ENCODE data around the gene S100PBP. TPM values are rescaled to one million over a fixed set of nuclear protein-coding genes. Genes with fewer than 3 reads are reported as not detected.
"Not testable (repeated sequence)": the region's sequence is repeated elsewhere in the genome, so short reads cannot be mapped to it uniquely, and the experiment has no call there.

Gene S100PBP
- total and polyA plus RNA-seq, 10 of the 15 experiments (the other 5 are each of a cell fraction or from before 2014, with no cell fraction given), result 17.0 to 98.3 (median 40.6) TPM

GRCh38 chr1:32801096-32801715 lies 16.2 kb upstream of the S100PBP start:
- no peak overlapping the region for H3K4me3 ChIP-seq
- H3K4me1 ChIP-seq (ENCODE audit: control insufficient read depth, insufficient read depth, low read length), result peaks cover 9% of the 10 kb centered on the region; the same call in 1 of the 2 replicates
- DNase-seq (ENCODE audit: low read depth, low spot score), result no peak
- FAIRE-seq, result no peak
- no peak overlapping the region for H2AFZ ChIP-seq (ENCODE audit: control insufficient read depth, low read depth, low read length)
- peak; percentile 64 for TF ChIP-seq RUNX3 (IDR thresholded peaks at IDR 0.05; ENCODE audit: low read length)
- TF ChIP-seq BMI1 (IDR thresholded peaks at IDR 0.05; ENCODE audit: borderline replicate concordance), result no peak
- no peaks in the 10 kb centered on the region; the same call in 2 of the 3 replicates for H3K9me3 ChIP-seq (replicated peaks; ENCODE audit: control insufficient read depth, insufficient read depth, low read length)
- intact Hi-C loops (cut with micrococcal nuclease; ENCODE audit: unreplicated experiment), result no loop called here
- no peaks in the 10 kb centered on the region for H4K20me1 ChIP-seq (ENCODE audit: control insufficient read depth, insufficient read depth)
- ChIA-PET SMC1A (ENCODE audit: uncharacterized antibody, unreplicated experiment) (no interaction called here), CTCF (no interaction called here), RAD21 (ENCODE audit: unreplicated experiment) (no interaction called here), POLR2A (no interaction called here)
- H3K27ac ChIP-seq (ENCODE audit: control insufficient read depth, insufficient read depth), result no peak overlapping the region
- H3K27me3 ChIP-seq (replicated peaks in 1 of 2; ENCODE audit: control insufficient read depth in 2 of 2, insufficient read depth in 2 of 2, low read length in 1 of 2), result no peaks in the 10 kb centered on the region
- peaks cover 5 to 21% of the 10 kb centered on the region in 2 experiments for H3K36me3 ChIP-seq (ENCODE audit: control insufficient read depth in 2 of 2, insufficient read depth in 2 of 2, low read length in 1 of 2)
- ATAC-seq, result no peak
- BruUV-seq (replicated peaks), result no TSS peak
- in situ Hi-C loops (cut with MboI), result no loop called here
- no peaks in the 10 kb centered on the region for H3K79me2 ChIP-seq (ENCODE audit: control insufficient read depth, insufficient read depth, low read length)
- no peak overlapping the region for H3K4me2 ChIP-seq (ENCODE audit: control insufficient read depth, insufficient read depth)
- WGBS (ENCODE audit: insufficient coverage, insufficient replicate concordance, low lambda C conversion rate, missing lambda C conversion rate), result 25% methylated on average over 9 of the region's 9 CpGs
- no peak overlapping the region for H3K9ac ChIP-seq (ENCODE audit: control insufficient read depth, insufficient read depth, low read length)

GRCh38 chr1:32804460-32804859 lies 13.0 kb upstream of the S100PBP start:
- in situ Hi-C loops (cut with MboI); DNase-seq (ENCODE audit: low read depth, low spot score); H4K20me1 ChIP-seq (ENCODE audit: control insufficient read depth, insufficient read depth); FAIRE-seq; H3K9me3 ChIP-seq (replicated peaks; ENCODE audit: control insufficient read depth, insufficient read depth, low read length); H3K27ac ChIP-seq (ENCODE audit: control insufficient read depth, insufficient read depth); H3K4me2 ChIP-seq (ENCODE audit: control insufficient read depth, insufficient read depth); intact Hi-C loops (cut with micrococcal nuclease; ENCODE audit: unreplicated experiment); RAD21 ChIA-PET (ENCODE audit: unreplicated experiment); SMC1A ChIA-PET (ENCODE audit: uncharacterized antibody, unreplicated experiment); H3K27me3 ChIP-seq (replicated peaks in 1 of 2; ENCODE audit: control insufficient read depth in 2 of 2, insufficient read depth in 2 of 2, low read length in 1 of 2); H3K4me1 ChIP-seq (ENCODE audit: control insufficient read depth, insufficient read depth, low read length); H3K79me2 ChIP-seq (ENCODE audit: control insufficient read depth, insufficient read depth, low read length); CTCF ChIA-PET; H3K4me3 ChIP-seq; BruUV-seq (replicated peaks); H2AFZ ChIP-seq (ENCODE audit: control insufficient read depth, low read depth, low read length); H3K9ac ChIP-seq (ENCODE audit: control insufficient read depth, insufficient read depth, low read length); POLR2A ChIA-PET; ATAC-seq: not testable (repeated sequence)
- H3K36me3 ChIP-seq (ENCODE audit: control insufficient read depth in 2 of 2, insufficient read depth in 2 of 2, low read length in 1 of 2), result peaks cover 14 to 28% of the 10 kb centered on the region in 2 experiments
- 97% methylated on average over 25 of the region's 30 CpGs for WGBS (ENCODE audit: insufficient coverage, insufficient replicate concordance, low lambda C conversion rate, missing lambda C conversion rate)

All from GM12878 (cell line).